ENCODE measurements around the gene ALPK1.
"Not testable (repeated sequence)": the region's sequence is repeated elsewhere in the genome, so short reads cannot be mapped to it uniquely, and the experiment has no call there.

Gene ALPK1

GRCh38 chr4:112296949-112297880, at the start of gene ALPK1:
Gene ALPK1, plus strand, starts transcription at chr4:112297369.
- no peak for DNase-seq (ENCODE audit: low spot score)

DNA sequence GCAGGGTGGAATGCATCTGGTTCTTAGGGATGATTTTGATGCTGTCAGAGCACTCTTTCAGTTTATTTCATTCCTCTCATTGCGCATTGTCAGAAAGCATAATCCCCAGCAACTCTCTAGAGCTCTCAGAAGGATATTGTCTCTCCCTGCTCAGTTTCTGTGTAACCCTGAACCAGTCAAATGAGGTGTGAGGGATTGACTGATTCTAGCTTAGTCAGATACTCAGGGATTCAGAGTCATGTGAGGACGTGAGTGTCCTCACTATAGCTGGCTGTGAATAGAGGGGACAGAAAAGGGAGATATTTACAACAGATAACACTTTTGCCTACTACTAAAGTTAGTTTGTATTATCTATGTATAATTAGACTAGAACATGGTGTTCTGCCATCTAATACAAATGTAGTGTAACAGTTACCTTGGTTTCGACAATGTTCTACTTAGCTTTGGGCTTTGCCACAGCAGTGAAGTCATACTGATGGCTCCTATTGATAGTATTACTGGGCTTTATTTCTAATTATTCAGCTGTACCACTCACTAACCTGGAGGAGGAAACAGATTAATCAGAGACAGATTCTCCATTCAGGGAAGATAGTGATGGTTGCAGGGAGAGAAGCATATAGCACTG, 46.0 kb upstream of the ALPK1 start:
- no peak for DNase-seq (ENCODE audit: low spot score)

- no peak for DNase-seq (ENCODE audit: low spot score)
These were observed 44.9 kb upstream of the ALPK1 start for GRCh38 chr4:112252234-112252633.

GRCh38 chr4:112253382-112254000, 43.7 kb upstream of the ALPK1 start:
- DNase-seq (ENCODE audit: low spot score) = no peak

GRCh38 chr4:112257098-112257497, 40.1 kb upstream of the ALPK1 start:
- no peak for DNase-seq (ENCODE audit: low spot score)

DNA sequence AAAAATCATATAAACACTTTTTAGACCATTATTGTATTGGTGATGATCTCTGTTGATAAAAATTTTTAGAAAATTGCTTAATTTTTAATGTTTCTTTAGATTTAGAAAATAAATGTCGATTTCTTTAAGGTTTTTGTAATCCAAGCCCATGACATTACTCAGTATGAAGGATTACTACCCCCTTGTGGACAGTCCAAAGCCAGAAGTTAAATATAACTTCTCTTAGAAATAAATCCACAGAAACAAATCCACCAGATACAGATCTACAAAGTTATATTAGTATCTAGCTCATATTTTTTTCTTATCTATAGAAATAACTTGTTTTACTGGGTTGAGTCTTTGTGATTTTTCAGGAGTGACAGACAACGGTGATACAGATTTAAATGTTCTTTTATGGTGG, 30.3 kb upstream of the ALPK1 start:
- DNase-seq (ENCODE audit: low spot score) = no peak

DNA sequence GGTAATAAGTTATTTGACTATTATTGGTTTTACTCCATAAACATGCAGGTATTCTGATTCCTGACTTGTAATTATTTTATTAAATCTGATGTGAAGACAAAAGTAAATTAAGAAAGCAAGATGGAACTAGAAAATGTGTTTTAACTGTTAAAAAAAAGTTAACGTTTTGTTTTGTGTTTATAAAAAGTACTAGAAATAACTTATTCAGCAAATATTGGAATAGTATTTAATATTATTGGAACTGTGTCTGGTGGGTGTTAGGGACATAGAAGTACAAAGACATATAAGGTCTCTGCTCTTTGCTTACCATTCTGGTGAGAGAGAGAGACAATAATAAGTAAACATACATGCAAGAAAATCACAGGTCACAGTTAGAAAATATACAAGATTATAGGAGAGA, 27.1 kb upstream of the ALPK1 start:
- no peak for DNase-seq (ENCODE audit: low spot score)

DNA sequence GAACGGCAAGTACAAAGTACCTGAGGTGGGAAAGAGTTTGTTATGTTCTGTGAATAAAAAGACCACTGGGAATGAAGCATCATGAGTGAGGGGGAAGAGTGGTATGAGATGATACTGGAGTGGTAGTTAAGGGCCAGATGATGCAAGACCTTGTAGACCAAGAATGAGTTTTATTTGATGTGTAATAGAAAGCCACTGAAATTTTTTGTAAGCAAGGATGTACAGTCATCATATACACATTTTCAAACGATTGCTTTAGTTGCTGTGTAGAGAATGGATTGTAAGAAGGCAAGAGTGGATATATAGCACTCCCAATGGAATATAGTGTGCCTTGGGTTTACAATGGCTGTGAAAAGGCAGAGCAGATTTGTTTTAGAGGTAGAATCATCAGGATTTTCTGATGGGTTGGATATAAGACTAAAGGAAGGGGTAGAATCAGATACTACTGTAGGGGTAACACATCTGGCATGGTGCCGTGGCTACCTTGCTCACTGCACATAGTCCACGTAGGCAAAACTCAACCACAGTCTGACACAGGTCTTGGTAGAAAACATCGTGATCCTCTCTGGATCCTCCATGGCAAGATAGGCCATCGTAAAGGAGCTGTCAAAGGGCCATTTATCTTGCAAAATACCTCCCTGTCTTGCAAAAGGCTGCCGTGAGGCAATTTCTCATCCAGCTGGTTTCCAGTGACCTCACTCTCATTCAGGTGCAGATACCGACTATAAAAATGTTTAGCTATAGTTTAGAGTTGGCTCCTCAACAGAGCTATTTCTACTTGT, 26.3 kb upstream of the ALPK1 start:
- no peak for DNase-seq (ENCODE audit: low spot score)

DNA sequence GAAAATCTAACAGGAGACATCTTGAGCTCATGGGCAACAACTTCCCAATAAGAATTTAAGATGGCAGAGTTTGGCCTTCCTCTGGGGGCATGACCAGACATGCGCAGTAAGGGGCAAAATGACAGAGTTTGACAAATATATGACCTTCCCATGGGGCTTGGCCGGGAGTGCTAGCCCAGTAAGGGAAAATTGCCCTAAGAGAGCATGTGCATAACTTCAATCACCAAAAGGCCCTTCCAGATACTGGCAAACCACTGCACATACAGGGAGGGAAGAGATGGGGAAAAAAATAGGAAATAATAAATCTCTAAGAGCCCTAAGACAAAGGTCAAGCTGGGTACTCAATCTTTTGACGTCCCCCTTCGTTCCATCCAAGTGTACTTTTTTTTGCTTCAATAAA, 24.9 kb upstream of the ALPK1 start:
- DNase-seq (ENCODE audit: low spot score) = no peak

DNA sequence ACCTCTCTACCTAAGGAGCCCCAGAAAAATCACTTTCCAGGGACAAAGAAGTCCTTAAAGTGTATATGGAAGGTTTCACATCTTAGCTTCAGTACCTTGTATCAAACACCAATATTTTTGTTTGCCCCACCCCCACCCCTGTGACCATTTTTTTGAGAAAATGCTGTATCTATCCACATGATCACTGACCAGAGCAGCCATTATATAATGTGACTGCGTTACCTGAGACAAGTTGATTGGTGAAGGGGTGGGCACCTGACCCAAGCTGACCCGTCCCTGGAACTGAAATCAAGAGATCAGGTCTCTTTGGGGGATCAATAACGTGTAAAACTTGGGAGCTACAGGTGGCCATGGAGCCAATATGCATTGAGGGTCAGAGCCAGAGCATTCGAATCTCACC, 22.2 kb upstream of the ALPK1 start:
- DNase-seq (ENCODE audit: low spot score) = no peak

GRCh38 chr4:112276113-112276512, 21.1 kb upstream of the ALPK1 start:
- no peak for DNase-seq (ENCODE audit: low spot score)

GRCh38 chr4:112277220-112277619, 19.9 kb upstream of the ALPK1 start:
- no peak for DNase-seq (ENCODE audit: low spot score)

- DNase-seq (ENCODE audit: low spot score) = no peak
These were observed 19.3 kb upstream of the ALPK1 start for GRCh38 chr4:112277705-112278448.

GRCh38 chr4:112279025-112279881, 17.9 kb upstream of the ALPK1 start:
- no peak for DNase-seq (ENCODE audit: low spot score)

GRCh38 chr4:112279882-112280315, 17.3 kb upstream of the ALPK1 start:
- no peak for DNase-seq (ENCODE audit: low spot score)

- DNase-seq (ENCODE audit: low spot score) = no peak
These were observed 16.6 kb upstream of the ALPK1 start for GRCh38 chr4:112280386-112281056.

GRCh38 chr4:112281895-112282398, 15.2 kb upstream of the ALPK1 start:
- DNase-seq (ENCODE audit: low spot score) = not testable (repeated sequence)

GRCh38 chr4:112282860-112283667, 14.1 kb upstream of the ALPK1 start:
- no peak for DNase-seq (ENCODE audit: low spot score)

- DNase-seq (ENCODE audit: low spot score) = no peak
These were observed 13.0 kb upstream of the ALPK1 start for GRCh38 chr4:112284166-112284565.
